GM23338 (cell line): ENCODE results near the gene ZNF627.
"Not testable (repeated sequence)": the region's sequence is repeated elsewhere in the genome, so short reads cannot be mapped to it uniquely, and the experiment has no call there.

Experiments
- CREB1 ChIP-seq: fragments of 250-450 bp; sonication (Bioruptor Pico); IDR thresholded peaks from 2 replicates; pipeline ENCODE4 v1.5.0; 2020; ENCODE audit warnings: low read depth, mild to moderate bottlenecking, moderate library complexity
- CTCF ChIP-seq, 2 experiments: fragments of 200-600 bp in 1 of 2; sonication (generic) in 1 of 2; conservative IDR thresholded peaks; 2 replicates each; pipeline versions ENCODE4 v1.5.1 to v1.6.1; 2016 to 2017; ENCODE audit warnings: antibody characterized with exemption in 2 of 2, low read depth in 2 of 2, mild to moderate bottlenecking in 2 of 2, moderate library complexity in 1 of 2
- ETS1 ChIP-seq: IDR thresholded peaks from 2 replicates; pipeline ENCODE4 v1.6.1; 2016; ENCODE audit warnings: antibody characterized with exemption
- EZH2 ChIP-seq: fragments of 200-600 bp; sonication (generic); IDR thresholded peaks from one replicate; pipeline ENCODE4 v1.8.0; 2017; ENCODE audit warnings: antibody characterized with exemption, mild to moderate bottlenecking, low read depth; ENCODE audit not compliant: unreplicated experiment
- EZH2phosphoT487 ChIP-seq: fragments of 200-600 bp; sonication (generic); IDR thresholded peaks from one replicate; pipeline ENCODE4 v1.8.1; 2018; ENCODE audit warnings: antibody characterized with exemption; ENCODE audit not compliant: unreplicated experiment
- JUNB ChIP-seq: IDR thresholded peaks from one replicate; pipeline ENCODE4 v1.6.1; 2016; ENCODE audit warnings: antibody characterized with exemption; ENCODE audit not compliant: unreplicated experiment
- NANOG ChIP-seq: IDR thresholded peaks from 2 replicates; pipeline ENCODE4 v1.6.1; 2016; ENCODE audit warnings: antibody characterized with exemption, borderline replicate concordance
- POLR2AphosphoS5 ChIP-seq: IDR thresholded peaks from 2 replicates; pipeline ENCODE4 v1.6.1; 2016; ENCODE audit warnings: antibody characterized with exemption, low read depth
- REST ChIP-seq: IDR thresholded peaks from one replicate; pipeline ENCODE4 v1.6.1; 2018; ENCODE audit warnings: antibody characterized with exemption; ENCODE audit not compliant: unreplicated experiment
- STAT1 ChIP-seq: IDR thresholded peaks from one replicate; pipeline ENCODE4 v1.6.1; 2016; ENCODE audit warnings: antibody characterized with exemption; ENCODE audit not compliant: unreplicated experiment
- ZNF331 ChIP-seq: fragments of 250-450 bp; sonication (Bioruptor Pico); IDR thresholded peaks from 2 replicates; pipeline ENCODE4 v1.5.0; 2020; ENCODE audit warnings: low read depth, mild to moderate bottlenecking, moderate library complexity

- TF ChIP-seq CTCF (conservative IDR thresholded peaks at IDR 0.05; ENCODE audit: low read depth in 2 of 2); EZH2; EZH2phosphoT487; POLR2AphosphoS5; REST; JUNB; ZNF331 (CRISPR knock-in tag); CREB1 (CRISPR knock-in tag); ETS1; NANOG; STAT1: not testable (repeated sequence)
These were observed 2.4 kb downstream of the ZNF627 start for GRCh38 chr19:11599704-11600103.
